ENCODE data around the gene ARHGAP44. TPM values are rescaled to one million over a fixed set of nuclear protein-coding genes. Genes with fewer than 3 reads are reported as not detected.

The ARHGAP44 gene
- total RNA-seq, 1 donor from 2014 or later, result 7.2 TPM

- TF ChIP-seq CTCF (IDR thresholded peaks at IDR 0.05), result no peak
- DNase-seq (ENCODE audit: extremely low spot score, unreplicated experiment), result no peak
- Mint-ChIP-seq H3K9me3 (ENCODE audit: unreplicated experiment) (no peaks in the 10 kb centered on the region), H3K36me3 (ENCODE audit: unreplicated experiment) (no peaks in the 10 kb centered on the region), H3K27me3 (ENCODE audit: unreplicated experiment) (peaks cover 4% of the 10 kb centered on the region), H3K4me1 (ENCODE audit: unreplicated experiment) (peaks cover 5% of the 10 kb centered on the region), H3K4me3 (ENCODE audit: unreplicated experiment) (no peak overlapping the region), H3K27ac (ENCODE audit: unreplicated experiment) (no peak overlapping the region)
Observed at GRCh38 chr17:13025258-13025627, 235.9 kb downstream of the ARHGAP44 start.

GRCh38 chr17:13025687-13026086 lies 236.4 kb downstream of the ARHGAP44 start:
- no peak overlapping the region for H3K27ac Mint-ChIP-seq (ENCODE audit: unreplicated experiment)
- TF ChIP-seq CTCF (IDR thresholded peaks at IDR 0.05), result no peak
- H3K4me1 Mint-ChIP-seq (ENCODE audit: unreplicated experiment), result peaks cover 5% of the 10 kb centered on the region
- peaks cover 4% of the 10 kb centered on the region for H3K27me3 Mint-ChIP-seq (ENCODE audit: unreplicated experiment)
- DNase-seq (ENCODE audit: extremely low spot score, unreplicated experiment), result no peak
- no peaks in the 10 kb centered on the region for H3K36me3 Mint-ChIP-seq (ENCODE audit: unreplicated experiment)
- no peak overlapping the region for H3K4me3 Mint-ChIP-seq (ENCODE audit: unreplicated experiment)
- H3K9me3 Mint-ChIP-seq (ENCODE audit: unreplicated experiment), result no peaks in the 10 kb centered on the region

- TF ChIP-seq CTCF (IDR thresholded peaks at IDR 0.05), result no peak
- H3K9me3 Mint-ChIP-seq (ENCODE audit: unreplicated experiment), result no peaks in the 10 kb centered on the region
- no peaks in the 10 kb centered on the region for H3K36me3 Mint-ChIP-seq (ENCODE audit: unreplicated experiment)
- DNase-seq (ENCODE audit: extremely low spot score, unreplicated experiment), result no peak
- peaks cover 5% of the 10 kb centered on the region for H3K4me1 Mint-ChIP-seq (ENCODE audit: unreplicated experiment)
- H3K27me3 Mint-ChIP-seq (ENCODE audit: unreplicated experiment), result peaks cover 4% of the 10 kb centered on the region
- no peak overlapping the region for H3K27ac Mint-ChIP-seq (ENCODE audit: unreplicated experiment)
- H3K4me3 Mint-ChIP-seq (ENCODE audit: unreplicated experiment), result no peak overlapping the region
Observed at GRCh38 chr17:13027246-13027645, 237.9 kb downstream of the ARHGAP44 start.

GRCh38 chr17:13029340-13029739 lies 240.0 kb downstream of the ARHGAP44 start:
- no peak for TF ChIP-seq CTCF (IDR thresholded peaks at IDR 0.05)
- Mint-ChIP-seq H3K4me3 (ENCODE audit: unreplicated experiment) (no peak overlapping the region), H3K9me3 (ENCODE audit: unreplicated experiment) (no peaks in the 10 kb centered on the region), H3K27ac (ENCODE audit: unreplicated experiment) (no peak overlapping the region), H3K4me1 (ENCODE audit: unreplicated experiment) (peaks cover 4% of the 10 kb centered on the region), H3K36me3 (ENCODE audit: unreplicated experiment) (no peaks in the 10 kb centered on the region), H3K27me3 (ENCODE audit: unreplicated experiment) (peaks cover 4% of the 10 kb centered on the region)
- no peak for DNase-seq (ENCODE audit: extremely low spot score, unreplicated experiment)

- Mint-ChIP-seq H3K9me3 (ENCODE audit: unreplicated experiment) (no peaks in the 10 kb centered on the region), H3K4me3 (ENCODE audit: unreplicated experiment) (no peak overlapping the region), H3K4me1 (ENCODE audit: unreplicated experiment) (no peaks in the 10 kb centered on the region), H3K36me3 (ENCODE audit: unreplicated experiment) (no peaks in the 10 kb centered on the region), H3K27me3 (ENCODE audit: unreplicated experiment) (peaks cover 4% of the 10 kb centered on the region), H3K27ac (ENCODE audit: unreplicated experiment) (no peak overlapping the region)
- TF ChIP-seq CTCF (IDR thresholded peaks at IDR 0.05), result no peak
- no peak for DNase-seq (ENCODE audit: extremely low spot score, unreplicated experiment)
Observed at GRCh38 chr17:13030056-13030455, 240.8 kb downstream of the ARHGAP44 start.
